GM18526 (cell line): Measurements from ENCODE around the gene DUSP14.

Experiments used
- POLR2A ChIP-seq: IDR thresholded peaks from 3 replicates; pipeline ENCODE4 v1.6.1; 2011; ENCODE audit not compliant: insufficient read length; ENCODE audit errors: extremely low read depth

The DUSP14 gene

DNA sequence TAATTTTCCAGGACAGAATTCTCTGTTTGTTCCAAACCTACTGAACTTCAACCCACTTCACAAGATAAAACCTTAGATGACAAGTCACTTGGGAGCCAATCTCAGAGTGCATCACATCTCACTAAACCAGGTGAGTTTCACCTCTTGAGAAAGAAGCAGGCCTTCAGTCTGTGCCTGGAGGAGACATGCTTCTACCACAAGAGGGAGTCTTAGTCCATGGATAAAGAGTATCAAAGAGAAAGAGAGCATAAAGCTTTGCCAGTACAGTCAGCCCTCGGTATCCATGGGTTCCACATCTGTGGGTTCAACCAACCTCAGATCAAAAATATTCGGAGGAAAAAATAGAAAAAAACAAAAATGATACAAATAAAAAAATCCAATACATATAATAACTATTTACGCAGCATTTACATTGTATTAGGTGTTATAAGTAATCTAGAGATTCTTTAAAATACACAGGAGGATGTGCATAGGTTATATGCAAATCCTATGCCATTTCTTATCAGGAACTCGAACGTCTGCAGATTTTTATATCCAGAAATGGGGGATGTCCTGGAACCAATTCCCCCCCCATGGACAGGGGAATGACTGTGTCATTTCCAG lies 37.7 kb downstream of the DUSP14 start:
- no peak for TF ChIP-seq POLR2A

DNA sequence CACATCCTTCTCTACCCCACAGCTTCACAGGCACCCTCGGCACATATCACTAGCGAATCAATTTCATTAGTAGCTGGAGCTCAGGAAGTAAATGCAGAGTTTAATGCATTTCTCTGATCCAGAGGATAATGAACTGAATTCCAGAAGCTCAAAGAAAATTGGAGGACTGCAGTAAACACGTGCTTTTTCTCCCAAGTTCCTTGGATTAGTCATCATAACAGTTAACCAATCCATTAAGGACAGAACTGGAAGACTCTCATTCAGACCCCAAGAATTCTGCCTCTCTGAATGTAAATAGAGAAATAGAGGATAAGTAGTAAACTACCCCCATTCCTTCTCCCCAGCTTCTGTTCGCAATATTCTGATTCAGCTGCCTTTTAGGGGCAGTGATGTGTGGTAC lies 40.7 kb downstream of the DUSP14 start:
- no peak for TF ChIP-seq POLR2A

DNA sequence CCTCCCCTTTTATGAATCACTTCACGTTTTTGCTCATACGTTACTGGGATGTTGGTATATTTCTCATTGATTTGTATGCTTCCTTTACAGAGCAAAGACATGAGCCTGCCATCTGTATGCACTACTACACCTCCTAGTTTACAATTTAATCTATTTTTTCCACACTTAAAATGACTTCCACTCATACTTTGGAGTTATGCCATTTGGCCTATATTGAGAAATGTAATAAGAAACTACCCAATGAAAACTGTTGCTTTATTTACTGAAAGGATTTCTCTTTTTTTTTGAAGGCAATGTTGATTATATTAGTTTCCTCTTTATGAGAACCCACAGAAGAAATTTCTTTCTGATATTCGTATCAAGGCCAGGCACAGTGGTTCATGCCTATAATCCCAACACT lies 43.1 kb downstream of the DUSP14 start:
- no peak for TF ChIP-seq POLR2A

DNA sequence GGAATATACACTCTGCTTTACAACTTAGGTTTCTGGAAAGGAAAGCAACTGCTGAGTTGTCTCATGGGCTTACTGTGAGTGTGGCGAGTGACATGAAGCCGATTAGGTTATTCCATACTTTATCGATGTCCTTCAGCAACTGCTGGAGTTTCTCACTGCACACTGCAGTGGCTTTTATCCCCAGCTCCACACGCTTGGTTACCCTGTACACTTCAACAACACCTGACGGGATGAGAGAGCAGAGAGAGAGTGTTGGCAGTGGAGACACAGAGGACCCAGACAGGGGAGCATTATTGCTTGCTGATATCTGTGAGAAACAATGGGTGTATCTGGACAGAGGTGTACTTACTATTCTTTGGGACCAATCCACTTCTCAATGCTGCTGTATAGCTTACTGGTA lies 46.2 kb downstream of the DUSP14 start:
- no peak for TF ChIP-seq POLR2A

DNA sequence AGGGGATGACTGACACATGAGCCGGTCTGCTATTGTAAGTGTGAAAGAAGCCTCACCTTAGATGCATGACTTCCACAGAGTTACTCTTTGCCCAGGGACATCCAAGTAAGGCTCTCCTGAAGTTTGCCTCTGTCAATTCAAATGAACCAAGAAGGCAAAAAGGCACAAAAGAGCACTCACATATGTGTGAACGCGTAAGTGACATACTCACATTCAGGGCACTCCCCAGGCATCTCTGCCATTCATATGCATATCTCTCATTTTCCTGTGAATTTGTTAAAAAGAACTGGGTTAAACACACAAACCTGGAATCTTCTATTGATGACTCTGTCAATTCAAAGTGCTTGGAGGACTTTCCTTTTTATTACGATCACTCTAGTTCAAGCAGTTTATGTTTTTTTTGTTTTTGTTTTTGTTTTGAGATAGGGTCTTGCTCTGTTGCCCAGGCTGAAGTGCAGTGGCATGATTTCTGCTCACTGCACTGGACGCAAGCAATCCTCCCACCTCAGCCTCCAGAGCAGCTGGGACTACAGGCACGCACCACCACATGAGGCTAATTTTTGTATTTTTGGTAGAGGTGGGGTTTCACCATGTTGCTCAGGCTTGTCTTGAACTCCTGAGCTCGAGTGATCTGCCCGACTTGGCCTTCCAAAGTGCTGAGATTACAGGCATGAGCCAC lies 49.4 kb downstream of the DUSP14 start:
- no peak for TF ChIP-seq POLR2A

DNA sequence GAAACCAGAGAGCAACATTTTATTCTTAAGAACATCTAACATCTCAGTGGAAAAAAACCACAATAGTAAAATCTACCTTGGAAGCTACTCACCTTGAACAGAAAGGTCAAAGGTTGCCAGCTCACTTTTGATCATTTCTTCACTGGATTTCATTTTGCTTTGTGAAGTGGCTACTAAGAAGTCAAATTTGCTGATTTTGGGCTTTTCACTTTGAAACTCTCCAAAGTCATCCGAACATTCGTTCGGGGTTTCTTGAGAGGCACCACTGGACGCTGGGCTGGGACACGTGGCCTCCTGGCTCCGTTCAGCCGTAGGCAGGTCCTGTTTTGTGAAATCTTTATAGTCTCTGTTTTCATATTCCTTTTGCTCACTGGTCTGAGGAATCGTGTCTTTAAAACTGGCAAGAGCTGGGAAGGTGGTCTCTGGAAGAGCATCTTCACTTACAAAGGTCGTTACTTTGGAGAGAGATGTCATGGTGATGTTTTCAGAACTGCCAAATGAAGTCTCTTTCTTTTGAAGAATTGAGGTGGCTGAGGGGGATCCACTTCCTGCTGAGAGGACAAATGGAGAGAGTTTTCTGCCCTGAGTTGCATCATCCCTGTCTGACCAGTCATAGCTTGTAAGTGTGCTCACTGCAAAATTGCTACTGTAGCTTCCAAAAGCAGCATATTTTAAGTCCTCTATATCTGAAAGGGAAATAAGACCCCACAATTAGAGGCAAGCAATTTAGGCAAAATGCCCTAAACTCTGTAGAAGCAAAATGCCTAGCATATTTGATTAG lies 52.4 kb downstream of the DUSP14 start:
- TF ChIP-seq POLR2A = no peak

DNA sequence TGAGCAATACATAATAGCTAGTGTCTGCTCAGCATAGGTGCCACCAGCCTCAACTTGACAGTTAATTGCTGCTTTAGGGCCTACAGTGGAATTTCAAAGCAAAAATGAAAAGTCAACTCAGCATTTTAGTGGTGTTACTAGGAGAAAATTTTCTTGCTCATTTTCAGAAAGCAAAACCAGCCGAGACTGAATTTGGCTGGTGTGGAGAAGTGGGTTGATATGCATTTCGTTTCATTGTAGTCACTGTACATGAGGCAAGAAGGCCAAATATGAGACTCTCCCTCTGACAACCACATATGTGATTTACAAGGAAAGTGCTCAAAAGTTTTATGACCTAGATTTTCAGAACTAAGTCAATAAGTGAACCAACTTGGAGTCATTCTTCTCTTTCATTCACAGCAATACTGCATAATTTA lies 54.0 kb downstream of the DUSP14 start:
- TF ChIP-seq POLR2A = no peak

DNA sequence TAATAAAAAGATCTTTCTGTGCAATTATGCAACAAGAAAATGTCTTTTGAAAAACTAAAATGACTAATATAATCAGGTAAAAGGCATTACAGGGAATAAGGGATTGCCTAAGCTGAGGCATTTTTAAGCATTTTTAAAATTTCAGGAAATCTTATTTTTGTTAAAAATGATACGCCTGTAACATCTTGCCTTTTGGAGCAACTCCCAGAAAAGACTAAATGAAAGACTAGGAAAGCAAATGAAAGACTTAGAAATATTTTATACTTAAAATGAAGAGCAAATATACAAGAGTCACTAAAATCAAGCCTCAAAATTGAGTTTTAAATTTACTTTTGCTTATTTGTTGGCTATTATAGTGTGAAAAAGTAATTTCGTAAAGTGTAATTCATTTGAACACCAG lies 55.8 kb downstream of the DUSP14 start:
- TF ChIP-seq POLR2A = no peak

DNA sequence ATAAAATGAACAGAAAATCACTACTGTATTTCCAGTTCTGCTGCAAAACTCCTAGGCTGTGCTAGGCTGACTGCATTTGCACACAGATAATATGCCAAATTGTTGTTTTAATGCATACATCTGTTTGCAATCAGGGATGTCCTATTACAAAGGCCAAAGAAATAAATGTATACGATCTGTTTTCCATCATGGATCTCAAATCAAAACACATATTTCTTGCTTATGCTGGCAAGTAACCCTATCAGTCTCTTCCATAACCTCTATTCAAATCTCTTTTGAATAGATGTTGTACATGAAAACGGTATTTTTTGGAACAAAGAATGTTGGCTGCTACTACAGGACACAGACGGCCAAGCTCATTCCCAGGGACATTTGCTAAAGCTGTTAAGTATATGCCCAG lies 56.6 kb downstream of the DUSP14 start:
- TF ChIP-seq POLR2A = no peak

DNA sequence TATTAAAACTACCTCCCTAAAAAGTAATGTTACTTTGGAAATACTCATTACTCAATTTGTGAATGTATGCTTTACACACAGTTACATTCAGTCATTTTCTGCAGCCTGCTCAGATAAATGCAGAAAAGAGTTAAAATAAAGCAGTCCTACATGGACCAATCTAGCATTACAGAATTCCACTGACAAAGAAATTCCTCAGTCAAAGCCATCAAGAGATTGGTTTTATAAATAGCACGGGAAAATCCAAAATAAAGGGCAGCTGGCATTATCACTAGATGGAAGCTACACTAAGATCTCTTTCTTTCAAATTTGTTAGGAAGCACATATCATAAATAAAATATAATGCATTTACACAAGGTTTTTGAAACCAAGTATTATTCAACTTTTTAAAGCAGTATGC lies 58.3 kb downstream of the DUSP14 start:
- TF ChIP-seq POLR2A = no peak

DNA sequence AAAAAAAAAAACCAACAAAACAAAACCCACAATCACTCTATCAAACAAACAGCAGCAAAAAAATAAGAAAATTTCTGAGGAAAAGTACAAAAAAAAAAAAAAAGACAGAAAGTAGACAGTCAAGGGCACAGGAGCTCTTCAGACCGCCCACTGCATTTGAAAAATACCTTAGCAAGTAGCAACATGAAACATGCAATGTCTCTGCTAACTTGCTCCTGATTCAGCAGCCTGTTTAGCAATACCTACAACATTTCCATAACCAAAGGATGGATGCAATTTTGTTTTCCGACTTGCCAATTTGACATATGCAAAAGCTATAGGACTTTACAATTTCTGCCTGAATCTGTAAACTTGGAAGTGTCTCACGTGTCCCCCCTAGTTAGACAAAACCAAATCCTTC lies 62.1 kb downstream of the DUSP14 start:
- no peak for TF ChIP-seq POLR2A

DNA sequence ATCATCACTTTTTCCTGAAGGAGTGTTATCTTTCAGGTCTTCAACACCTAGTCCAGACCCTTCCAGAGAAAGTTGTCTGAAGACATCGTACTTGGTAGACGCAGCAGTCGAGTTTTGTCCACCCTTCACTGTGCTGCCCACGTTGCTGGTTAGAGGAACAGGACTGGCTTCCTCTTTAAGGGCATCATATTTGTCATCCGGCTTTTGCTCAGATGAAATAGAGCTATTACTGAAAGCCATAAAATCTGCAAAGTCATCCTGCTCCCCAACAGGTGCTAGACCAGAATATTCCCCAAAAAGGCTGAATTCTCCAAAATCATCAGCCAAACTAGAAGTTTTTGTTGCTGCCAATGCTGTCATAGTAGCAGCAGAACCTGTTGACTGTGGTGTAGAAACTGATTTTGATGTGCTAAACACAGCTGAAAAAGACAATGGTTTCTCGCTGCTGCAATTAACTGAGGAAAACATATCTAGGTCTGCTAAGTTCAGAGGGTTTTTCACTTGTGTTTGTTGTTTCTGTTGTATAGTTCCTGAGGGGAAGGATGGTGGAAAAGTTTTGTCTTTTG lies 63.8 kb downstream of the DUSP14 start:
- TF ChIP-seq POLR2A = no peak

DNA sequence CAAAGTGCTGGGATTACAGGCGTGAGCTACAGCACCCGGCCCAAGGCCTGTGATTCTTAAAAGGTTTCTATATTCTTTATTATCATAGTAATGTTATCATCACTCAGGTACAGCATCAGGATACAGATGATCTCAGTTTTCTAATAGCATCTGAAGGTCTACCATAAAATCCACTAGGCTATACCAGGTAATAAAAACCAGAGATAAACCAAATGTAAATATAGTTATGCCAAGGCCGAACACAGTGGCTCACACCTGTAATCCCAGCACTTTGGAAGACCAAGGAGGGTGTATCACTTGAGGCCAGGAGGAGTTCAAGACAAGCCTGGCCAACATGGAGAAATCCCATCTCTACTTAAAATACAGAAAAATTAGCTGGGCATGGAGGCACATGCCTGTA lies 65.7 kb downstream of the DUSP14 start:
- TF ChIP-seq POLR2A = no peak

DNA sequence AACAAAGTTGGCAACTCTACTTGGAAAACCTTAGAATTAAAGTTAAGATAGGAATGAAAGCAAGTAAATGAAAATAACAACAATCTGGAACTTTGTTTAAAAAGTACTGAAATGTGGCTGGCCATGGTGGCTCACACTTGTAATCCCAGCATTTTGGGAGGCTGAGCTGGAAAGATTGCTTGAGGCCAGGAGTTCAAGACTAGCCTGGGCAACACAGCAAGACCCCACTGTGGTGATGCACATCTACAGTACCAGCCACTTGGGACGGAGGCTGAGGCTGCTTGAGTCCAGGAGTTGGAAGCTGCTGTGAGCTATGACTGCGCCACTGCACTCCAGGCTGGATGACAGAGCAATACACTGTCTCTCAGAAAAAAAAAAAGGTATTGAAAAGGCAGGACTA lies 67.8 kb downstream of the DUSP14 start:
- no peak for TF ChIP-seq POLR2A

DNA sequence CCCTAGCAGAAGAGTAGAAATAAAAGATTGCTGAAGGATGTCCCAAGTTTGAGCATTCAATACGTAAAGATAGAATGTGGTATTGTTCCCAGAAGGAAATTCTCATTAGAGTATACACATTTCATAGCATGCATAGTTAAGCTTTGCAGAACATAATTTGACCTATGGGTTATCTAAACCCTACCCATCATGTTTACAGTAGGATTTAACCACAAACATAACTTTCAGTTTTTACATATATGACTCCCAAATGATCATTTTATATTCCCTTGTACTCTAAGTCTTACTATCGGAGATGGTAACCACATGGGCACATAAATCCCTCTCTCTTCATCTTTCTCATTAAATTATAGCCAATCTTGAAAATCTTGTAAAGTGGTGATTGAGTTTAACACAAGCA lies 68.6 kb downstream of the DUSP14 start:
- no peak for TF ChIP-seq POLR2A
